COLO668 (cell line): ENCODE data around the gene SFXN1.

ENCODE experiments used
- DNase-seq: peaks from one replicate; lab custom pipeline; 2025; ENCODE audit not compliant: unreplicated experiment; lab: John Stamatoyannopoulos, UW

SFXN1 gene

GRCh38 chr5:175535796-175536195, 57.4 kb downstream of the SFXN1 start:
- DNase-seq: no peak

- no peak for DNase-seq
Measured at GRCh38 chr5:175538576-175538975, 60.2 kb downstream of the SFXN1 start.

DNA sequence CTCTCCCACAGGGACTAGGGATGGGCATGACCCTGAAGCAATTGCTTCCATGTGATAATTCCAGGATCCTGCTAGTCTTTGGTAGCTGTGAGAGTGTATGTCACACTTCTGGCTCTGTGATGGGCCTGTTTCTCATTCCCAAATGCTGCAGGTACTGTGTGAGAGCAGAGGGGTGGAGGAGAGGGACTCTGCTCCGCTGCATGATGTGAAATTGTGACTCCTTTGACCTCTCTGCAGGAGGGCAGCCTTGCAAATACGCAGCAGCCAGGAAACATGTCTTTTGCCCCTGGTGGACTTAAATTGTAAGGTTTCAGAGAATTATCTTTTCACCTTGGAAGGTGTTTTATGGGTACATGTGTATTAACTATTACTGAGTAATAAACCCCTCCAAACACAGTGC, 61.6 kb downstream of the SFXN1 start:
- no peak for DNase-seq

GRCh38 chr5:175541264-175541663, 62.9 kb downstream of the SFXN1 start:
- DNase-seq: no peak

- no peak for DNase-seq
Measured at GRCh38 chr5:175542232-175542965, 64.0 kb downstream of the SFXN1 start.

DNA sequence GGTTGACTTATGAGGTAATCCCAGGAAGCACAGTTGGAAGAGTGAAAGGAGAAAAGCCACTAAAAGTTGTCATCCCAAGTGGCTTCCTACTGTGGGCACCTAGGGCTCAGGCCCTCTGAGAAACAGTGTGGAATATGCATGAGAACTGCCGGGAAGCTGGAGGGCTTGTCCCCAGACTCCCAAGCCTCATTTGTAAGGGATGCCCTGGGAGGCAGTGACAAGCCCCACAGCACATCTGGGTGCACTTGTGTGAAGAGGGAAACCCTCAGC, 64.5 kb downstream of the SFXN1 start:
- no peak for DNase-seq

GRCh38 chr5:175544108-175544511, 65.8 kb downstream of the SFXN1 start:
- no peak for DNase-seq

DNA sequence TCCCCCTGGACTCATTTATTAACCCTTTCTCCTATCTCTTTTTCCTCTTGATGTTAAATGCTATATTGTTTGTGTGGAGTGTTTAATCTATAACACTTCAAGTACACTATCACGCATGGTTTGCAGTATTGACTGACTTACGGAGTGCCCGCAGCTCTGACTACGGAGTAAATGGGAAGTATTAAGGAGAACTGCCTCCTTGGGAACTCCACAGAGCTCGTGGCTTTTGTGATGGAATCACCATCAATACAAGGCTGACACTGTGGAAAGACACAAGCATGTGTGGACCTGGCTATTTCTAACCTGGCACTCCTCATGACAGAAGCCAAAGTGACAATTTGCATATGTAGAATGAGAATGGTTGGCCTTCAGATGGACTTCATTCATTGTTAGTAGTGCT, 66.2 kb downstream of the SFXN1 start:
- no peak for DNase-seq

- DNase-seq: no peak
Measured at GRCh38 chr5:175547842-175548241, 69.5 kb downstream of the SFXN1 start.

- no peak for DNase-seq
Measured at GRCh38 chr5:175548626-175549311, 70.4 kb downstream of the SFXN1 start.

DNA sequence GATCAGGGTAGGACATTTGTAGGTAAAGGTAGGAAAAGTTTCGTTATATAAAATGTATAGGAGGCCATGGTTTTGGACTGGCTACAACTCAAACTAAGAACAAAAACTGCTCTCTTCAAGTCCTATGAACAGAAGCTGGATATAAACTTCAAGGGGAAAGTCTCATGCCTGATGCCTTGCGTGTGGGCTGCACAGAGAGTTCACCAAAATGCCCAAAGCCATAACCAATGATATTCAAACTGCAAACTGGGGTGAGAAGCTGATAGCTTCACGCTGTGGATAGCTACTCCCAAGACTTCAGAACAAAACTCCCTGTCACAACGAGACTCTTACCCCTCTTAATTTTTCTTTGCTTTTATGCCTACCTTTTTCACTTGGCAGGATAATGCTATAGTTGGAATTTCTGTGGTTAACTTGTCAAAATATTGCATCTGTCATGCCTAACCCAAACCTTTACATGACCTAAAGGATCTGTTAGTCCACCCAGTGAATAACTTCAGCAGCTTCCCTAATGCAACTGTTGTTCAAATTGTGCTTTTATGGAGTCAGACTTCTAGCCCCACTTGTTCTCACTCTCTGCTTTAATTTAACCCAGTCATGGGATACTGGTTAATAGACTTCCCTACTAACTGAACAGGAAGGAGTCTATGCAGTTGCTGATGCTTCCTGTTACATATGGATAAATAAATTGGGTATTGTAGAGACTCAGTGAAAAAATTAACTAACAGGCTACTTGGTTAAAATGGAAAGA, 71.9 kb downstream of the SFXN1 start:
- no peak for DNase-seq

DNA sequence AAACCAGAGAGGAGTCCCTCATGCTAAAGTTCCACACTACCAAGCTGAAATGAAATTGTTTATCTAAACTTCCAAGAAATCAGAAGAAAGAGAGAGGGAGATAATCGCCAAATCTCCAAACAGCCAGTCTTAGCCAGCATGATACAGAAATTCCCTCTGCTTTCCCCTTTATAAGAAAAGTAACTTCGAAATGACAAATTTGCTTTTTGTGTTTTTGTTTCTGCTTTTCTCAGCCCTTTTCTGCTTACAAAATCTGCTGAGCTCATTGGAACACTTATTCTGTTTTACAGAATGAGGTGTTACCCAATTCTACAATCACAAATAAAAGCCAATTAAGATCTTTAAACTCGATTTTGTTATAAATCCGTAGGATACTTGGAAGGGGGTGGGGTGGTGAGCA, 72.9 kb downstream of the SFXN1 start:
- no peak for DNase-seq

DNA sequence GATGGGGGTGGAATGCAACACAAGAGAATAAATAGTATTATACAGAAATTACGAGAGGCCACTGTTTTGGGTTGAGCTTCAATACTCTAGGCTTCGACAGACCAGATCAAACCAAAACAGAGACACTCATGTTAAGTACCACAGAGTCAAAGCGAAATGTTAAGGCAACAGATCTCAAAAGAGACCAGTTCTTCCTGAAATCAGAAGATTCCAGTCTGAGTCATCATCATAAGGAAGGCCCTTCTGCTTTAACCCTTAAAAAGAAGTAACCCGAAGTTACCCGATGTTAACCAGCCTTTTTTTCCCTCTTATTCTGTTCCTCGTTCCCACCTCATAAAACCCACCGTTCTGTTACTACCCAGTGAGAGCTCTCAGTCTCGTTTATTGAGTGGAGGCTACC, 75.9 kb downstream of the SFXN1 start:
- DNase-seq: no peak

- DNase-seq: no peak
Measured at GRCh38 chr5:175555168-175555785, 76.9 kb downstream of the SFXN1 start.

DNA sequence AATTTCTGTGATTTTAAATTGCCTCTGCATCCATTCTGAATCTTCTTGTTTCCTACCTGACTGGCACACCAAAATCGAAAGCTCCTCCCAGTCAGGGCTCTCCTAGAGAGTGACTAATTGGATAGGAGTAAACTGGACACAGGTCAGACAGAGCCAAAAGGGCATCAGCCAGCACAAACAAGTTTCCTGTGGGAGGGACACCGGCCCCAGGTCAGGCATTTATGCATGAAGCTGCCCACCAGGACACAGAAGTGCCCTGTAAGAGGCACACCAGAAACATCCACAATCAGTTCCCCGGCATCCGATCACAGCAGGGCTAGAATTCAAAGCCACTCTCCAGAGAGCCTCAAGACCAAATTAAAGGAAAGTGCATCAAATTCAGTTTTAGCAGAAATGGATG, 78.4 kb downstream of the SFXN1 start:
- DNase-seq: no peak

DNA sequence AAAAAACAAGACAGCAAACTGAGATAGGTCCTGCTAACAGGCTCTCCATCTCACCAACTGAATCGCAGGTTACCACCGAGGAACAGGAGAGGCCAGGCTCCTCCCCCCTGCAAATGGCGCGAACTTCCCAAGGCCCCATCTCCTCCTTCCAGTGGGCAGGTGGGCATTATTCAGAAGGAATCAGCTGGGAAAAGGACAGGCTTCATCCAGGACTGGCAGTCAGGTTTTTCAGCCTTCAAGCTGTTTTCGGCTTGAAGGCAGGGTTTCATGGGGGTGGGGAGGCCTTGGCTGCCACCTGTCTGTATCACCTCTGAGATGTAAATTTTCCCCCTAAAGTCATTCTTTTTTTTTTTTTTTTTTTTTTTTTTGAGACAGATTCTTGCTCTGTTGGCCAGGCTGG, 79.4 kb downstream of the SFXN1 start:
- no peak for DNase-seq

DNA sequence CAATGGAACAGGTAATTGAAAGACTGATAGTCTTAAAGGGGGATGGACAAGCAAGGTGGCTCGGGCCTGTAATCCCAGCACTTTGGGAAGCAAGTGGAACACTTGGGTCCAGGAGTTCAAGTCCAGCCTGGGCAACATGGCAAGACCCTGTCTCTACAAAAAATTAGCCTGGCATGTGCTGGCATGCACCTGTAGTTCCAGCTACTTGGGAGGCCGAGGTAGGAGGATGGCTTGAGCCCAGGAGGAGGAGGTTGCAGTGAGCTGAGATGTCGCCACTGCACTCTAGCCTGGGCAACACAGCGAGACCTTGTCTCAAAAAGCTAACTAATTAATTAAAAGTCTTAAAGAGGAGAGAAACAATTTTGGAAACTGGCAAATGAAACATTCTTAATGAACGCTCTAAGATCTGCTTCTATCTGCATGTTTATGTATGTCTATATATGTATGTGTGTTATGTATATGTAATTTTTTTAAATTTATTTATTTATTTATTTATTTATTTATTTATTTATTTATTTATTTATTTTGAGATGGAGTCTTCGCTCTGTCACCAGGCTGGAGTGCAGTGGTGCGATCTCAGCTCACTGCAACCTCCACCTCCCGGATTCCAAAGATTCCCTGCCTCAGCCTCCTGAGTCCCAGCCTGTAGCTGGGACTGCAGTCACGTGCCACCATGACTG, 80.6 kb downstream of the SFXN1 start:
- DNase-seq: no peak

DNA sequence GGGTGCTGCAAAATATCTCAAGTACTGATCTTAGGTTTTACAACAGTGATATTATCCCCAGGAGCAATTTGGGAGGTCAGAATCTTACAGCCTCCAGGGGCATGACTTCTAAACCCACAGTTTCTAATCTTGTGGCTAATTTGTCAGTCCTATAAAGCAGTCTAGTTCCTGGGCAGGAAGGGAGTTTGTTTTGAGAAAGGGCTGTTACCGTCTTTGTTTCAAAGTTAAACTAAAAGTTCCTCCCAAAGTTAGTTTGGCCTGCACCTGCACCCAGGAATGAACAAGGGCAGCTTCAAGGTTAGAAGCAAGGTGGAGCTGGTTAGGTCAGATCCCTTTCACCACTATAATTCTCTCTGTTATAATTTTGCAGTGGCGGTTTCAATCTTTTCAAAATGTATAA, 81.7 kb downstream of the SFXN1 start:
- DNase-seq: no peak

GRCh38 chr5:175561085-175561484, 82.7 kb downstream of the SFXN1 start:
- DNase-seq: no peak

- DNase-seq: no peak
Measured at GRCh38 chr5:175564716-175565115, 86.4 kb downstream of the SFXN1 start.

- DNase-seq: no peak
Measured at GRCh38 chr5:175566697-175567096, 88.3 kb downstream of the SFXN1 start.
